ENCODE results near the gene CTDSP2.
"Not testable (repeated sequence)": the region's sequence is repeated elsewhere in the genome, so short reads cannot be mapped to it uniquely, and the experiment has no call there.

DNA sequence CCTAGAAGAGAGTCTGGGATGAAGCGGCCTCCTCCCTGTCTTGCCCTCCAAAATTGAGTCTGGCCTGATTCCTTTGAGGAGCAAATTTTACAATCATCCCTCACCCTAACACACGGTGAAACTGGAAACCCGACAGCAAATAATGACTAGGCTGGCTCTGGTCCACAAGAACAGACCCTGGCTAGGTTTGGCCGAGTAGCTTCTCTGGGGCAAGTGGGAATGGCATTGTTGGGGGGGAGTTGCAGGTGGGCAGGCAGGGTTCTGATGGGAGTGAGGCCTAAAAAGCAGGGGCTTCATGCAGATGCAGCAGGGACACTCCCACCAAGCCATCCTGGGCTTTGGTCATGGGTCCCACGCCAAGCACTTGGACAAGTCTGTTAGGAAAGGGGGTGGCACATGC lies 25.5 kb downstream of the CTDSP2 start:
- TF ChIP-seq, protein P1, sequence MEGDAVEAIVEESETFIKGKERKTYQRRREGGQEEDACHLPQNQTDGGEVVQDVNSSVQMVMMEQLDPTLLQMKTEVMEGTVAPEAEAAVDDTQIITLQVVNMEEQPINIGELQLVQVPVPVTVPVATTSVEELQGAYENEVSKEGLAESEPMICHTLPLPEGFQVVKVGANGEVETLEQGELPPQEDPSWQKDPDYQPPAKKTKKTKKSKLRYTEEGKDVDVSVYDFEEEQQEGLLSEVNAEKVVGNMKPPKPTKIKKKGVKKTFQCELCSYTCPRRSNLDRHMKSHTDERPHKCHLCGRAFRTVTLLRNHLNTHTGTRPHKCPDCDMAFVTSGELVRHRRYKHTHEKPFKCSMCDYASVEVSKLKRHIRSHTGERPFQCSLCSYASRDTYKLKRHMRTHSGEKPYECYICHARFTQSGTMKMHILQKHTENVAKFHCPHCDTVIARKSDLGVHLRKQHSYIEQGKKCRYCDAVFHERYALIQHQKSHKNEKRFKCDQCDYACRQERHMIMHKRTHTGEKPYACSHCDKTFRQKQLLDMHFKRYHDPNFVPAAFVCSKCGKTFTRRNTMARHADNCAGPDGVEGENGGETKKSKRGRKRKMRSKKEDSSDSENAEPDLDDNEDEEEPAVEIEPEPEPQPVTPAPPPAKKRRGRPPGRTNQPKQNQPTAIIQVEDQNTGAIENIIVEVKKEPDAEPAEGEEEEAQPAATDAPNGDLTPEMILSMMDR (IDR thresholded peaks at IDR 0.05): not testable (repeated sequence)
- not testable (repeated sequence) for TF ChIP-seq POLR2A (IDR thresholded peaks at IDR 0.05)
